AG10803 (cell line): ENCODE data around the gene ZBED2.
A peak's percentile ranks its signal among the peaks of the same experiment; 100 is the strongest.

Experiments
- DNase-seq: peaks from one replicate; pipeline ENCODE4 v3.0.0; 2010; ENCODE audit warnings: low read depth
- H3K4me3 ChIP-seq: 2 replicates; pipeline ENCODE4 v1.5.1; 2011; ENCODE audit warnings: mild to moderate bottlenecking, low read length, control low read depth
- CTCF ChIP-seq: conservative IDR thresholded peaks from 2 replicates; pipeline ENCODE4 v1.5.1; 2011; ENCODE audit warnings: mild to moderate bottlenecking, low read length, control low read depth, inconsistent platforms

The ZBED2 gene

GRCh38 chr3:111610612-111611054 is 15.5 kb upstream of the ZBED2 start:
- peak; percentile 15 for DNase-seq
- TF ChIP-seq CTCF: no peak
- H3K4me3 ChIP-seq: no peak overlapping the region

GRCh38 chr3:111610189-111610588 is 15.0 kb upstream of the ZBED2 start:
- no peak for DNase-seq
- TF ChIP-seq CTCF: no peak
- no peak overlapping the region for H3K4me3 ChIP-seq

GRCh38 chr3:111609700-111610099 is 14.6 kb upstream of the ZBED2 start:
- TF ChIP-seq CTCF: no peak
- no peak overlapping the region for H3K4me3 ChIP-seq
- no peak for DNase-seq

- no peak for TF ChIP-seq CTCF
These were observed 13.2 kb upstream of the ZBED2 start for GRCh38 chr3:111608383-111608782.

GRCh38 chr3:111607240-111607920 is 12.2 kb upstream of the ZBED2 start:
- no peak for DNase-seq
- no peak for TF ChIP-seq CTCF
- no peak overlapping the region for H3K4me3 ChIP-seq

More at GRCh38 chr3:111608383-111608782, 13.2 kb upstream of the ZBED2 start:
- DNase-seq: no peak
- H3K4me3 ChIP-seq: no peak overlapping the region

- H3K4me3 ChIP-seq: no peak overlapping the region
- no peak for TF ChIP-seq CTCF
- DNase-seq: no peak
These were observed 10.3 kb upstream of the ZBED2 start for GRCh38 chr3:111605493-111605892.

- DNase-seq: no peak
- no peak for TF ChIP-seq CTCF
- H3K4me3 ChIP-seq: no peak overlapping the region
These were observed 9.9 kb upstream of the ZBED2 start for GRCh38 chr3:111605018-111605417.
